Measurements from ENCODE around the gene RNF213. TPM values are rescaled to one million over a fixed set of nuclear protein-coding genes. Genes with fewer than 3 reads are reported as not detected.

RNF213 gene
- polyA plus RNA-seq, 1 of the 3 experiments (the other 2 are of a cell fraction): 57.5 TPM

- no peak for TF ChIP-seq YY1 (IDR thresholded peaks at IDR 0.05; ENCODE audit: low read depth)
- no peak for TF ChIP-seq SMC3 (IDR thresholded peaks at IDR 0.05; ENCODE audit: low read depth, low read length)
- TF ChIP-seq NRF1 (IDR thresholded peaks at IDR 0.05; ENCODE audit: low read depth, low read length): no peak
- no peak for TF ChIP-seq JUND (IDR thresholded peaks at IDR 0.05)
- no peak for TF ChIP-seq GABPA (IDR thresholded peaks at IDR 0.05; ENCODE audit: low read depth)
- TF ChIP-seq GATA2 (CRISPR knock-in tag; IDR thresholded peaks at IDR 0.05): no peak
- no peak for TF ChIP-seq RXRA (IDR thresholded peaks at IDR 0.05; ENCODE audit: borderline replicate concordance, low read depth)
- TF ChIP-seq USF2 (IDR thresholded peaks at IDR 0.05; ENCODE audit: borderline replicate concordance, low read depth, low read length): no peak
- no peak for TF ChIP-seq SIN3A (IDR thresholded peaks at IDR 0.05; ENCODE audit: borderline replicate concordance, low read depth, low read length)
- TF ChIP-seq USF1 (IDR thresholded peaks at IDR 0.05; ENCODE audit: borderline replicate concordance, low read depth): no peak
- no peak for TF ChIP-seq MEF2A (IDR thresholded peaks at IDR 0.05; ENCODE audit: borderline replicate concordance, low read depth)
- TF ChIP-seq FOSL2 (IDR thresholded peaks at IDR 0.05; ENCODE audit: borderline replicate concordance, low read depth): no peak
- Histone ChIP-seq H3K9me2 (no peaks in the 10 kb centered on the region), H3K4me2 (no peak overlapping the region), H3F3A (replicated peaks; ENCODE audit: insufficient read depth) (peaks cover 7% of the 10 kb centered on the region), H3K27me3 (ENCODE audit: insufficient read depth) (no peaks in the 10 kb centered on the region), H3K79me2 (ENCODE audit: insufficient read depth) (no peaks in the 10 kb centered on the region), H3K9ac (no peak overlapping the region), H2AFZ (ENCODE audit: low read depth) (no peak overlapping the region), H3K9me3 (no peaks in the 10 kb centered on the region), H3K36me3 (replicated peaks in 1 of 2; ENCODE audit: control insufficient read depth in 1 of 2, insufficient read depth in 2 of 2, low read length in 1 of 2) (peaks cover 56 to 57% of the 10 kb centered on the region in 2 experiments), H3K4me1 (ENCODE audit: control insufficient read depth in 1 of 2, insufficient read depth in 2 of 2, low read depth in 1 of 2, low read length in 1 of 2) (no peaks in the 10 kb centered on the region), H4K20me1 (ENCODE audit: insufficient read depth) (peaks cover 9% of the 10 kb centered on the region), H3K4me3 (ENCODE audit: low read depth in 2 of 2, low read length in 1 of 2) (no peak overlapping the region), H3K27ac (ENCODE audit: low read depth in 2 of 2, low read length in 1 of 2) (no peak overlapping the region)
- WGBS (ENCODE audit: low lambda C conversion rate): 91% methylated on average over 18 of the region's 22 CpGs
- ChIA-PET CTCF (no interaction called here), POLR2A (no interaction called here)
- no peak for DNase-seq
These were observed 58.8 kb downstream of the RNF213 start for GRCh38 chr17:80319262-80319998.

- DNase-seq: no peak
- ChIA-PET POLR2A (no interaction called here), CTCF (no interaction called here)
- no peak overlapping the region for H3K9ac ChIP-seq
- H3K27ac ChIP-seq (ENCODE audit: low read depth in 2 of 2, low read length in 1 of 2): no peak overlapping the region
- no peak overlapping the region for H3K4me3 ChIP-seq (ENCODE audit: low read depth in 2 of 2, low read length in 1 of 2)
- no peak overlapping the region for H3K4me2 ChIP-seq
- H4K20me1 ChIP-seq (ENCODE audit: insufficient read depth): peaks cover 9% of the 10 kb centered on the region
- H3F3A ChIP-seq (replicated peaks; ENCODE audit: insufficient read depth): peaks cover 7% of the 10 kb centered on the region
- no peaks in the 10 kb centered on the region for H3K27me3 ChIP-seq (ENCODE audit: insufficient read depth)
- no peak overlapping the region for H2AFZ ChIP-seq (ENCODE audit: low read depth)
- no peaks in the 10 kb centered on the region for H3K9me2 ChIP-seq
- peaks cover 61% of the 10 kb centered on the region in 2 experiments for H3K36me3 ChIP-seq (replicated peaks in 1 of 2; ENCODE audit: control insufficient read depth in 1 of 2, insufficient read depth in 2 of 2, low read length in 1 of 2)
- H3K79me2 ChIP-seq (ENCODE audit: insufficient read depth): no peaks in the 10 kb centered on the region
- H3K4me1 ChIP-seq (ENCODE audit: control insufficient read depth in 1 of 2, insufficient read depth in 2 of 2, low read depth in 1 of 2, low read length in 1 of 2): no peaks in the 10 kb centered on the region
- TF ChIP-seq SIN3A (IDR thresholded peaks at IDR 0.05; ENCODE audit: borderline replicate concordance, low read depth, low read length) (no peak), RXRA (IDR thresholded peaks at IDR 0.05; ENCODE audit: borderline replicate concordance, low read depth) (no peak), TCF12 (IDR thresholded peaks at IDR 0.05) (no peak), USF1 (IDR thresholded peaks at IDR 0.05; ENCODE audit: borderline replicate concordance, low read depth) (no peak), MXI1 (IDR thresholded peaks at IDR 0.05; ENCODE audit: low read depth, low read length) (no peak), EZH2phosphoT487 (IDR thresholded peaks at IDR 0.05; ENCODE audit: borderline replicate concordance, low read depth) (no peak), TAF1 (IDR thresholded peaks at IDR 0.05; ENCODE audit: borderline replicate concordance, low read depth, low read length) (no peak), GATA2 (CRISPR knock-in tag; IDR thresholded peaks at IDR 0.05) (no peak), GABPA (IDR thresholded peaks at IDR 0.05; ENCODE audit: low read depth) (no peak), RFX5 (IDR thresholded peaks at IDR 0.05; ENCODE audit: low read length) (no peak), JUND (IDR thresholded peaks at IDR 0.05) (no peak), CHD2 (IDR thresholded peaks at IDR 0.05; ENCODE audit: low read length, partially characterized antibody) (no peak), NFIC (IDR thresholded peaks at IDR 0.05; ENCODE audit: borderline replicate concordance) (no peak), EP300 (IDR thresholded peaks at IDR 0.05; ENCODE audit: borderline replicate concordance in 1 of 2, low read depth in 1 of 2, low read length in 1 of 2) (no peak)
- TF ChIP-seq, protein P1, sequence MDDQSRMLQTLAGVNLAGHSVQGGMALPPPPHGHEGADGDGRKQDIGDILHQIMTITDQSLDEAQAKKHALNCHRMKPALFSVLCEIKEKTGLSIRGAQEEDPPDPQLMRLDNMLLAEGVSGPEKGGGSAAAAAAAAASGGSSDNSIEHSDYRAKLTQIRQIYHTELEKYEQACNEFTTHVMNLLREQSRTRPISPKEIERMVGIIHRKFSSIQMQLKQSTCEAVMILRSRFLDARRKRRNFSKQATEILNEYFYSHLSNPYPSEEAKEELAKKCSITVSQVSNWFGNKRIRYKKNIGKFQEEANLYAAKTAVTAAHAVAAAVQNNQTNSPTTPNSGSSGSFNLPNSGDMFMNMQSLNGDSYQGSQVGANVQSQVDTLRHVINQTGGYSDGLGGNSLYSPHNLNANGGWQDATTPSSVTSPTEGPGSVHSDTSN (IDR thresholded peaks at IDR 0.05): no peak
- H3K9me3 ChIP-seq: no peaks in the 10 kb centered on the region
- WGBS (ENCODE audit: low lambda C conversion rate): 98% methylated on average over 4 of the region's 4 CpGs
These were observed 59.3 kb downstream of the RNF213 start for GRCh38 chr17:80319999-80320344.

Measured in SK-N-SH (cell line).